K562 (cell line): ENCODE results near the gene GIPC3. TPM values are rescaled to one million over a fixed set of nuclear protein-coding genes. Genes with fewer than 3 reads are reported as not detected.

Experiments
- BRD4 ChIP-seq: fragments of 200-600 bp; sonication (generic); IDR thresholded peaks from 2 replicates; pipeline ENCODE4 v1.6.1; 2017; ENCODE audit warnings: inconsistent platforms
- CEBPG ChIP-seq, 3 experiments: fragments of 200-800 bp in 1 of 3; sonication (Bioruptor generic) in 1 of 3; sonication (generic) in 1 of 3; formaldehyde crosslinking in 1 of 3; IDR thresholded peaks in 2 of 3; conservative IDR thresholded peaks in 1 of 3; 2 replicates each; pipeline versions ENCODE4 v1.6.1 to v1.8.0; 2016 to 2022; ENCODE audit warnings: missing compliant biosample characterization in 2 of 3, missing genetic modification characterization in 2 of 3, mild to moderate bottlenecking in 1 of 3, missing genetic modification reagents in 1 of 3
- CREM ChIP-seq: IDR thresholded peaks from 2 replicates; pipeline ENCODE4 v1.6.1; 2014; ENCODE audit warnings: antibody characterized with exemption, low read depth
- ESRRA ChIP-seq: fragments of 450-650 bp; IDR thresholded peaks from 2 replicates; pipeline ENCODE4 v1.6.1; 2014; ENCODE audit warnings: low read depth, mild to moderate bottlenecking, moderate library complexity, borderline replicate concordance
- FOXK2 ChIP-seq, 2 experiments: fragments of 450-650 bp; IDR thresholded peaks in 1 of 2; conservative IDR thresholded peaks in 1 of 2; 2 replicates each; pipeline ENCODE4 v1.6.1; 2016; ENCODE audit warnings: low read depth in 2 of 2, mild to moderate bottlenecking in 1 of 2
- HDAC3 ChIP-seq: fragments of 450-650 bp; IDR thresholded peaks from 2 replicates; pipeline ENCODE4 v1.6.1; 2018; ENCODE audit warnings: borderline replicate concordance, mild to moderate bottlenecking, moderate library complexity; ENCODE audit not compliant: partially characterized antibody
- IRF2 ChIP-seq: sonication (generic); formaldehyde crosslinking; IDR thresholded peaks from 2 replicates; pipeline ENCODE4 v1.8.1; 2022; ENCODE audit warnings: mild to moderate bottlenecking, missing genetic modification reagents
- NFYB ChIP-seq: IDR thresholded peaks from 2 replicates; pipeline ENCODE4 v1.6.1; 2011; ENCODE audit warnings: mild to moderate bottlenecking, moderate library complexity; ENCODE audit not compliant: insufficient read length; ENCODE audit errors: extremely low read depth
- SP1 ChIP-seq: sonication (generic); formaldehyde crosslinking; IDR thresholded peaks from 2 replicates; pipeline ENCODE4 v1.8.1; 2022; ENCODE audit warnings: mild to moderate bottlenecking, missing genetic modification reagents
- ZFX ChIP-seq: sonication (generic); formaldehyde crosslinking; IDR thresholded peaks from 2 replicates; pipeline ENCODE4 v1.8.0; 2022; ENCODE audit warnings: mild to moderate bottlenecking, missing genetic modification reagents, moderate library complexity
- ZNF263 ChIP-seq: sonication (generic); formaldehyde crosslinking; IDR thresholded peaks from 2 replicates; pipeline ENCODE4 v1.8.0; 2022; ENCODE audit warnings: mild to moderate bottlenecking, missing genetic modification reagents, borderline replicate concordance
- ZNF764 ChIP-seq: fragments of 250-450 bp; sonication (Bioruptor Pico); IDR thresholded peaks from 2 replicates; pipeline ENCODE4 v1.4.0; 2020; ENCODE audit warnings: low read depth, mild to moderate bottlenecking, moderate library complexity
- polyA plus RNA-seq, 8 experiments: library from polyadenylated mRNA; depleted of rRNA in 4 of 8; stranded (reverse) in 5 of 8; unstranded in 3 of 8; fragments of >200 nt; fragmentation: Nextera tagmentation in 2 of 8; fragmentation: Illumina TruSeq in 1 of 8; extraction: Ambion mirVana in 2 of 8; extraction: Trizol in 1 of 8; gene quantifications; 2 replicates each; pipeline versions ENCODE4 v1.2.1 to v1.2.3, GENCODE V29; 2011 to 2014; ENCODE audit warnings: inconsistent platforms in 1 of 8, missing spikeins in 1 of 8
- total RNA-seq, 7 experiments: library from RNA; depleted of rRNA in 6 of 7; stranded (reverse); fragments of >200 nt in 6 of 7; fragmentation: Illumina TruSeq in 2 of 7; extraction: Trizol in 2 of 7; gene quantifications; 2 replicates each; pipeline versions ENCODE4 v1.2.1 to v1.2.3, GENCODE V29; 2011 to 2021; ENCODE audit warnings: low replicate concordance in 1 of 7
- TF ChIP-seq, protein P1 (sequence below): sonication (generic); formaldehyde crosslinking; IDR thresholded peaks from 2 replicates; pipeline ENCODE4 v1.4.0; 2020; ENCODE audit warnings: mild to moderate bottlenecking, missing genetic modification reagents
- TF ChIP-seq, protein P2 (sequence below): sonication (generic); formaldehyde crosslinking; IDR thresholded peaks from 2 replicates; pipeline ENCODE4 v1.8.0; 2022; ENCODE audit warnings: mild to moderate bottlenecking, missing genetic modification reagents
- TF ChIP-seq, protein P3 (sequence below), 2 experiments: fragments of 450-650 bp; formaldehyde crosslinking in 1 of 2; IDR thresholded peaks; 2 replicates each; pipeline versions ENCODE4 v1.4.0 to v1.6.1; 2014 to 2020; ENCODE audit warnings: mild to moderate bottlenecking in 2 of 2, borderline replicate concordance in 1 of 2, low read depth in 1 of 2

The GIPC3 gene
- total and polyA plus RNA-seq, 9 of the 15 experiments (the other 6 are each of a cell fraction or from before 2014, with no cell fraction given) = 0.03 to 3.6 (median 1.5) TPM; not detected in 1

DNA sequence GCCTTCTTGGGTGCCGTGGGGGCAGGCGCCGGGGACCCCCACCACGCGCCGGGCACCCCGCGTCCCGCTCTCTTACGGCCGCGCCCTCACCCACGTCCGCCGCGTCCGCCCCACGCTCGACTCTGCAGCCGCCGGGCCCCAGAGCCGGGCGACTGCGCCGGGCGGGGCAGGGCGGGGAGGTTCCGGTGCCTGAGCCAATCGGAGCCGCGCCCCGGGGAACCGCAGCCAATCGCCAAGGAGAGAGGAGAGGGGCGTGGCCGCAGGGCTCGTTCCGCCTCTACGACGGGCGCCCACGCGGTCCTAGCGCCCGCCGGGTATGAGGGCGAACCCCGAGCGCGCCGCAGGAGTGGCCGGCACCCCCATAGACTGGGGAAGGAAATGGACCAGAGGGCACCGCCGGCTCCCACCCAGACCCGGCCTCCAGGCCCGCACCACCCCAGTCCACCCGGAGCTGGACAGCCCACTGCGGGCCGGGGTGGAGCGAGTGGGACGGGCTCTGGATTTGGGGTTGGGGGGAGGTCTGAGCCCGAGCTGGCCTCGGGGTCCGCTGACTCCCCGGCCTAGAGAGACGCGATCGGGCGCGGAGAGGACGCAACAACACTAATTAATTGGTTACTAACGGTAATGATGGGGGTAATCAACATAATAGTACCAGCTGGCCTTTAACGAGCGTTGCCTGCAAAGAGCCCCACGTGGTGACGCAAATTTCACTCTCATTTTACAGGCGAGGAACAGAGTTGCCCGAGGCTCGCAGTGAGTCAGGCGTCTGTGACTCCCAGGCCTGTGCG, 27.6 kb upstream of the GIPC3 start, which contains the start of gene MFSD12 (continued):
- TF ChIP-seq BRD4 (no peak), IRF2 (CRISPR knock-in tag) (no peak), ZNF764 (CRISPR knock-in tag) (0 out of 2 replicates have a peak, but pooled peaks have one; percentile 20), HDAC3 (no peak), ESRRA (peak; percentile 46; the same call in 1 of the 2 replicates), NFYB (peak; percentile 90), ZFX (CRISPR knock-in tag) (peak; percentile 78), SP1 (CRISPR knock-in tag) (peak; percentile 97), CREM (peak; percentile 87), CEBPG (CRISPR knock-in tag; IDR thresholded peaks at IDR 0.05) (peak; percentile 62; the same call in 1 of the 2 replicates), CEBPG (tag; conservative IDR thresholded peaks at IDR 0.05 in 1 of 2, IDR thresholded peaks at IDR 0.05 in 1 of 2) (0 out of 4 replicates have a peak, but pooled peaks have one; percentile 19), FOXK2 (conservative IDR thresholded peaks at IDR 0.05 in 1 of 2, IDR thresholded peaks at IDR 0.05 in 1 of 2; ENCODE audit: low read depth in 2 of 2) (no peak), ZNF263 (CRISPR knock-in tag) (peak; percentile 87; the same call in 1 of the 2 replicates)
- TF ChIP-seq, protein P1, sequence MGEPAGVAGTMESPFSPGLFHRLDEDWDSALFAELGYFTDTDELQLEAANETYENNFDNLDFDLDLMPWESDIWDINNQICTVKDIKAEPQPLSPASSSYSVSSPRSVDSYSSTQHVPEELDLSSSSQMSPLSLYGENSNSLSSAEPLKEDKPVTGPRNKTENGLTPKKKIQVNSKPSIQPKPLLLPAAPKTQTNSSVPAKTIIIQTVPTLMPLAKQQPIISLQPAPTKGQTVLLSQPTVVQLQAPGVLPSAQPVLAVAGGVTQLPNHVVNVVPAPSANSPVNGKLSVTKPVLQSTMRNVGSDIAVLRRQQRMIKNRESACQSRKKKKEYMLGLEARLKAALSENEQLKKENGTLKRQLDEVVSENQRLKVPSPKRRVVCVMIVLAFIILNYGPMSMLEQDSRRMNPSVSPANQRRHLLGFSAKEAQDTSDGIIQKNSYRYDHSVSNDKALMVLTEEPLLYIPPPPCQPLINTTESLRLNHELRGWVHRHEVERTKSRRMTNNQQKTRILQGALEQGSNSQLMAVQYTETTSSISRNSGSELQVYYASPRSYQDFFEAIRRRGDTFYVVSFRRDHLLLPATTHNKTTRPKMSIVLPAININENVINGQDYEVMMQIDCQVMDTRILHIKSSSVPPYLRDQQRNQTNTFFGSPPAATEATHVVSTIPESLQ (CRISPR knock-in tag) = peak; percentile 59; the same call in 1 of the 2 replicates
- TF ChIP-seq, protein P2, sequence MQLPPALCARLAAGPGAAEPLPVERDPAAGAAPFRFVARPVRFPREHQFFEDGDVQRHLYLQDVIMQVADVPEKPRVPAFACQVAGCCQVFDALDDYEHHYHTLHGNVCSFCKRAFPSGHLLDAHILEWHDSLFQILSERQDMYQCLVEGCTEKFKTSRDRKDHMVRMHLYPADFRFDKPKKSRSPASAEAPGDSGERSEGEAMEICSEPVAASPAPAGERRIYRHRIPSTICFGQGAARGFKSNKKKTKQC (CRISPR knock-in tag) = peak; percentile 19
- TF ChIP-seq, protein P3, sequence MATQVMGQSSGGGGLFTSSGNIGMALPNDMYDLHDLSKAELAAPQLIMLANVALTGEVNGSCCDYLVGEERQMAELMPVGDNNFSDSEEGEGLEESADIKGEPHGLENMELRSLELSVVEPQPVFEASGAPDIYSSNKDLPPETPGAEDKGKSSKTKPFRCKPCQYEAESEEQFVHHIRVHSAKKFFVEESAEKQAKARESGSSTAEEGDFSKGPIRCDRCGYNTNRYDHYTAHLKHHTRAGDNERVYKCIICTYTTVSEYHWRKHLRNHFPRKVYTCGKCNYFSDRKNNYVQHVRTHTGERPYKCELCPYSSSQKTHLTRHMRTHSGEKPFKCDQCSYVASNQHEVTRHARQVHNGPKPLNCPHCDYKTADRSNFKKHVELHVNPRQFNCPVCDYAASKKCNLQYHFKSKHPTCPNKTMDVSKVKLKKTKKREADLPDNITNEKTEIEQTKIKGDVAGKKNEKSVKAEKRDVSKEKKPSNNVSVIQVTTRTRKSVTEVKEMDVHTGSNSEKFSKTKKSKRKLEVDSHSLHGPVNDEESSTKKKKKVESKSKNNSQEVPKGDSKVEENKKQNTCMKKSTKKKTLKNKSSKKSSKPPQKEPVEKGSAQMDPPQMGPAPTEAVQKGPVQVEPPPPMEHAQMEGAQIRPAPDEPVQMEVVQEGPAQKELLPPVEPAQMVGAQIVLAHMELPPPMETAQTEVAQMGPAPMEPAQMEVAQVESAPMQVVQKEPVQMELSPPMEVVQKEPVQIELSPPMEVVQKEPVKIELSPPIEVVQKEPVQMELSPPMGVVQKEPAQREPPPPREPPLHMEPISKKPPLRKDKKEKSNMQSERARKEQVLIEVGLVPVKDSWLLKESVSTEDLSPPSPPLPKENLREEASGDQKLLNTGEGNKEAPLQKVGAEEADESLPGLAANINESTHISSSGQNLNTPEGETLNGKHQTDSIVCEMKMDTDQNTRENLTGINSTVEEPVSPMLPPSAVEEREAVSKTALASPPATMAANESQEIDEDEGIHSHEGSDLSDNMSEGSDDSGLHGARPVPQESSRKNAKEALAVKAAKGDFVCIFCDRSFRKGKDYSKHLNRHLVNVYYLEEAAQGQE (IDR thresholded peaks at IDR 0.05; ENCODE audit: borderline replicate concordance) = no peak
- TF ChIP-seq, protein P3 (CRISPR knock-in tag; IDR thresholded peaks at IDR 0.05; ENCODE audit: low read depth) = no peak
